GM23248 (cell line): ENCODE data around the gene MACF1. TPM values are rescaled to one million over a fixed set of nuclear protein-coding genes. Genes with fewer than 3 reads are reported as not detected.

ENCODE experiments used
- DNase-seq: peaks from one replicate; pipeline ENCODE4 v3.0.0-alpha.2; 2015
- H2AFZ ChIP-seq: fragments of 200-600 bp; sonication (generic); 2 replicates; pipeline ENCODE4 v1.6.1; 2016; ENCODE audit warnings: antibody characterized with exemption
- H3F3A ChIP-seq: fragments of 200-600 bp; sonication (generic); 2 replicates; pipeline ENCODE4 v1.6.1; 2016; ENCODE audit warnings: mild to moderate bottlenecking, antibody characterized with exemption, mixed run types; ENCODE audit not compliant: insufficient read depth
- H3K27ac ChIP-seq: fragments of 200-600 bp; sonication (generic); 2 replicates; pipeline ENCODE4 v1.5.1; 2016; ENCODE audit warnings: mild to moderate bottlenecking
- H3K27me3 ChIP-seq: fragments of 200-600 bp; sonication (generic); replicated peaks from 2 replicates; pipeline ENCODE4 v1.6.1; 2016; ENCODE audit warnings: mild to moderate bottlenecking; ENCODE audit not compliant: insufficient read depth
- H3K36me3 ChIP-seq: fragments of 200-600 bp; sonication (generic); 2 replicates; pipeline ENCODE4 v1.6.1; 2016; ENCODE audit warnings: low read depth, mild to moderate bottlenecking
- H3K4me1 ChIP-seq: fragments of 200-600 bp; sonication (generic); 2 replicates; pipeline ENCODE4 v1.6.1; 2016; ENCODE audit warnings: mild to moderate bottlenecking; ENCODE audit not compliant: insufficient read depth
- H3K4me2 ChIP-seq: fragments of 200-600 bp; sonication (generic); one replicate; pipeline ENCODE4 v1.6.1; 2016; ENCODE audit warnings: mild to moderate bottlenecking; ENCODE audit not compliant: unreplicated experiment
- H3K4me3 ChIP-seq: fragments of 200-600 bp; sonication (generic); 2 replicates; pipeline ENCODE4 v1.5.1; 2016; ENCODE audit warnings: mild to moderate bottlenecking
- H3K79me2 ChIP-seq: fragments of 200-600 bp; sonication (generic); 2 replicates; pipeline ENCODE4 v1.6.1; 2016; ENCODE audit warnings: mild to moderate bottlenecking; ENCODE audit not compliant: insufficient read depth
- H3K9ac ChIP-seq: fragments of 200-600 bp; sonication (generic); 2 replicates; pipeline ENCODE4 v1.6.1; 2016; ENCODE audit warnings: mild to moderate bottlenecking
- H3K9me2 ChIP-seq: fragments of 200-600 bp; sonication (generic); 2 replicates; pipeline ENCODE4 v1.6.1; 2016; ENCODE audit warnings: mixed run types, mild to moderate bottlenecking, moderate library complexity; ENCODE audit not compliant: insufficient read depth
- H3K9me3 ChIP-seq: fragments of 200-600 bp; sonication (generic); one replicate; pipeline ENCODE4 v1.6.1; 2017; ENCODE audit warnings: low read depth
- H4K20me1 ChIP-seq: fragments of 200-600 bp; sonication (generic); 2 replicates; pipeline ENCODE4 v1.6.0; 2016; ENCODE audit not compliant: insufficient read depth
- EZH2 ChIP-seq: fragments of 200-600 bp; sonication (generic); IDR thresholded peaks from 2 replicates; pipeline ENCODE4 v1.6.1; 2018; ENCODE audit warnings: antibody characterized with exemption, mild to moderate bottlenecking; ENCODE audit not compliant: insufficient read depth, poor library complexity, severe bottlenecking
- EZH2phosphoT487 ChIP-seq: fragments of 200-600 bp; sonication (generic); IDR thresholded peaks from 2 replicates; pipeline ENCODE4 v1.6.1; 2018; ENCODE audit warnings: antibody characterized with exemption, moderate library complexity, mild to moderate bottlenecking, low read depth; ENCODE audit not compliant: insufficient read depth
- WGBS, 2 experiments: methylation state at CpG; one replicate each; pipeline ENCODE4 v1.1.6; 2015 to 2017; ENCODE audit warnings: low lambda C conversion rate in 2 of 2, low coverage in 1 of 2; ENCODE audit errors: missing lambda C conversion rate in 2 of 2; 5-methylcytosine and 5-hydroxymethylcytosine counted together
- in situ Hi-C: fragments of 300-500 bp; cut with MboI; formaldehyde crosslinking; loops from 2 replicates; pipeline ENCODE4 v1.15.0; 2020
- polyA plus RNA-seq: library from polyadenylated mRNA; unstranded; fragments of >200 nt; fragmentation: Nextera tagmentation; extraction: Ambion mirVana; gene quantifications from 2 replicates; pipeline ENCODE4 v1.2.1, GENCODE V29; 2016
- total RNA-seq: library from RNA; depleted of rRNA; stranded (reverse); fragments of >200 nt; shearing (Covaris generic); gene quantifications from 2 replicates; pipeline ENCODE4 v1.2.3, GENCODE V29; 2014

Gene MACF1
- total and polyA plus RNA-seq, 2 experiments from 2014 or later, result 55.1 to 177 TPM

- Histone ChIP-seq H3K27me3 (no peaks in the 10 kb centered on the region), H3K27ac (no peak overlapping the region), H3K9me2 (no peaks in the 10 kb centered on the region), H3K4me2 (no peak overlapping the region), H3K36me3 (no peaks in the 10 kb centered on the region), H2AFZ (no peak overlapping the region), H3K4me1 (peaks cover 20% of the 10 kb centered on the region), H4K20me1 (peaks cover 4% of the 10 kb centered on the region; the same call in 1 of the 2 replicates), H3K9ac (no peak overlapping the region), H3K9me3 (no peaks in the 10 kb centered on the region), H3K4me3 (no peak overlapping the region), H3K79me2 (peaks cover 98% of the 10 kb centered on the region), H3F3A (peaks cover 4% of the 10 kb centered on the region; the same call in 1 of the 2 replicates)
- DNase-seq, result no peak
- TF ChIP-seq EZH2phosphoT487 (no peak), EZH2 (no peak)
- in situ Hi-C loops, result no loop called here
- 95 to 98% methylated on average over 1 of the region's 1 CpG for WGBS, 2 experiments
These were observed 39.0 kb upstream of the MACF1 start for GRCh38 chr1:39165488-39165887.

GRCh38 chr1:39167632-39168209 lies 36.8 kb upstream of the MACF1 start:
- DNase-seq, result peak; percentile 24
- Histone ChIP-seq H4K20me1 (peaks cover 4% of the 10 kb centered on the region; the same call in 1 of the 2 replicates), H3K36me3 (no peaks in the 10 kb centered on the region), H3K9me3 (no peaks in the 10 kb centered on the region), H3K4me2 (peak overlapping the region; percentile 26), H2AFZ (no peak overlapping the region), H3K9me2 (no peaks in the 10 kb centered on the region), H3F3A (peaks cover 4% of the 10 kb centered on the region; the same call in 1 of the 2 replicates), H3K4me1 (peaks cover 17% of the 10 kb centered on the region), H3K27ac (no peak overlapping the region), H3K4me3 (no peak overlapping the region), H3K27me3 (no peaks in the 10 kb centered on the region), H3K79me2 (peaks cover 100% of the 10 kb centered on the region), H3K9ac (no peak overlapping the region)
- in situ Hi-C loops, result no loop called here
- 95 to 100% methylated on average over 5 of the region's 5 CpGs for WGBS, 2 experiments
- TF ChIP-seq EZH2phosphoT487 (no peak), EZH2 (no peak)

- 95 to 97% methylated on average over 9 of the region's 9 CpGs for WGBS, 2 experiments
- Histone ChIP-seq H3K4me2 (no peak overlapping the region), H2AFZ (no peak overlapping the region), H3K9me3 (no peaks in the 10 kb centered on the region), H3K27ac (no peak overlapping the region), H3K79me2 (peaks cover 98% of the 10 kb centered on the region), H3K36me3 (no peaks in the 10 kb centered on the region), H3K4me3 (no peak overlapping the region), H3K4me1 (peaks cover 20% of the 10 kb centered on the region), H4K20me1 (peaks cover 4% of the 10 kb centered on the region; the same call in 1 of the 2 replicates), H3K27me3 (no peaks in the 10 kb centered on the region), H3K9me2 (no peaks in the 10 kb centered on the region), H3K9ac (no peak overlapping the region), H3F3A (peaks cover 4% of the 10 kb centered on the region; the same call in 1 of the 2 replicates)
- in situ Hi-C loops, result no loop called here
- no peak for DNase-seq
- TF ChIP-seq EZH2phosphoT487 (no peak), EZH2 (no peak)
These were observed 36.0 kb upstream of the MACF1 start for GRCh38 chr1:39168301-39169080.

GRCh38 chr1:39170731-39171667 lies 33.5 kb upstream of the MACF1 start:
- Histone ChIP-seq H3F3A (peaks cover 15% of the 10 kb centered on the region), H3K27ac (no peak overlapping the region), H3K9ac (no peak overlapping the region), H4K20me1 (peaks cover 4% of the 10 kb centered on the region; the same call in 1 of the 2 replicates), H3K9me2 (no peaks in the 10 kb centered on the region), H3K4me1 (peaks cover 27% of the 10 kb centered on the region), H3K79me2 (peaks cover 98% of the 10 kb centered on the region), H3K4me2 (no peak overlapping the region), H3K4me3 (no peak overlapping the region), H3K27me3 (no peaks in the 10 kb centered on the region), H3K36me3 (no peaks in the 10 kb centered on the region), H3K9me3 (no peaks in the 10 kb centered on the region), H2AFZ (no peak overlapping the region)
- TF ChIP-seq EZH2phosphoT487 (no peak), EZH2 (no peak)
- in situ Hi-C loops, result no loop called here
- WGBS, 2 experiments, result 96 to 98% methylated on average over 9 of the region's 9 CpGs
- DNase-seq, result no peak
